ENCODE results near the gene LIG1. TPM values are rescaled to one million over a fixed set of nuclear protein-coding genes. Genes with fewer than 3 reads are reported as not detected.
A peak's percentile ranks its signal among the peaks of the same experiment; 100 is the strongest.

LIG1 gene
- total and polyA plus RNA-seq, 9 of the 15 experiments (the other 6 are each of a cell fraction or from before 2014, with no cell fraction given) = 9.6 to 114 (median 71.1) TPM

DNA sequence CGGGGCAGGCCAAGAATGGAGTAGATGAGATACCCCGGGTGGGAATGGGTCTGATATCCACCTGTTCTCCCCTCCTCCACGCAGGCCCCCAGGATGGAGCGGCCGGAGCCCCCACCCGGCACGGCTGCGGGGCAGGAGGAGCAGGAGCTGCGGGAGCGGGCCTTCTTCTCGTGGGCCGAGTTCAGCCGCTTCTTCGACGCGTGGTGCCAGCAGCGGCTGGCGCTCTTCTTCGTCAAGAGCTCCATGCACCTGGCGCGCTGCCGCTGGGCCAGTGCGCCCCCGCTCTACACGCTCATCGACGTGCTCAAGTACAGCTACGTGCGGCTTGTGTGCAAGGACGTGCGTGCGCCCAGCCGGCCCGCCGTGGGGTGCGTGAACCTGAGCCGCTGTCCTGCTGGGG lies 1.6 kb upstream of the LIG1 start:
- WGBS (ENCODE audit: insufficient coverage, low coverage, missing lambda C conversion rate) = 78% methylated on average over 3 of the region's 37 CpGs
- H4K20me1 ChIP-seq (replicated peaks; ENCODE audit: control insufficient read depth, insufficient read depth, low read length) = peaks cover 8% of the 10 kb centered on the region; the same call in 1 of the 2 replicates
- peak overlapping the region in 1 of 2 experiments; percentile 100; a peak in 1 of 4 replicates for H3K9ac ChIP-seq (ENCODE audit: insufficient read depth in 1 of 2, low read depth in 2 of 2, low read length in 2 of 2)
- H3K4me3 ChIP-seq = 0 out of 2 replicates have a peak overlapping the region, but pooled peaks have one; percentile 99
- peaks cover 37% of the 10 kb centered on the region for H3K79me2 ChIP-seq (ENCODE audit: control insufficient read depth, insufficient read depth, low read length)
- no peak overlapping the region for H3K4me2 ChIP-seq (ENCODE audit: insufficient read depth, low read length)
- in situ Hi-C loops (cut with MboI) = no loop called here
- intact Hi-C loops (cut with micrococcal nuclease) = no loop called here
- CTCF ChIA-PET (ENCODE audit: low intra/inter-chr PET ratio) = no interaction called here
- no peaks in the 10 kb centered on the region for H3K27me3 ChIP-seq (ENCODE audit: control insufficient read depth in 2 of 2, insufficient read depth in 2 of 2, low read length in 2 of 2)
- no TSS peak for BruUV-seq (replicated peaks)
- no peaks in the 10 kb centered on the region for H3K9me3 ChIP-seq (replicated peaks; ENCODE audit: control insufficient read depth, insufficient read depth, low read depth, low read length)
- H3K9me1 ChIP-seq (ENCODE audit: control insufficient read depth, insufficient read depth, low read length) = no peaks in the 10 kb centered on the region
- DNase-seq (ENCODE audit: extremely low read depth in 1 of 4, low spot score in 3 of 4) (no peak), ATAC-seq (no peak), FAIRE-seq (no peak)
- POLR2A ChIA-PET = interaction anchor here (1.1 kb wide), 1 partner anchor 32 kb away, joined by 3 read pairs; no protein-coding TSS in a partner anchor
- no peak overlapping the region for H3K27ac ChIP-seq (ENCODE audit: extremely low read depth, low read depth, low read length)
- peaks cover 14% of the 10 kb centered on the region for H3K36me3 ChIP-seq (ENCODE audit: control insufficient read depth, insufficient read depth, low read length)
- H2AFZ ChIP-seq (ENCODE audit: low read depth, low read length) = no peak overlapping the region
- peaks cover 7 to 22% of the 10 kb centered on the region in 2 experiments; a peak in 3 of 5 replicates for H3K4me1 ChIP-seq (replicated peaks in 1 of 2; ENCODE audit: control insufficient read depth in 2 of 2, insufficient read depth in 2 of 2, low read length in 2 of 2)
- TF ChIP-seq, protein P1, sequence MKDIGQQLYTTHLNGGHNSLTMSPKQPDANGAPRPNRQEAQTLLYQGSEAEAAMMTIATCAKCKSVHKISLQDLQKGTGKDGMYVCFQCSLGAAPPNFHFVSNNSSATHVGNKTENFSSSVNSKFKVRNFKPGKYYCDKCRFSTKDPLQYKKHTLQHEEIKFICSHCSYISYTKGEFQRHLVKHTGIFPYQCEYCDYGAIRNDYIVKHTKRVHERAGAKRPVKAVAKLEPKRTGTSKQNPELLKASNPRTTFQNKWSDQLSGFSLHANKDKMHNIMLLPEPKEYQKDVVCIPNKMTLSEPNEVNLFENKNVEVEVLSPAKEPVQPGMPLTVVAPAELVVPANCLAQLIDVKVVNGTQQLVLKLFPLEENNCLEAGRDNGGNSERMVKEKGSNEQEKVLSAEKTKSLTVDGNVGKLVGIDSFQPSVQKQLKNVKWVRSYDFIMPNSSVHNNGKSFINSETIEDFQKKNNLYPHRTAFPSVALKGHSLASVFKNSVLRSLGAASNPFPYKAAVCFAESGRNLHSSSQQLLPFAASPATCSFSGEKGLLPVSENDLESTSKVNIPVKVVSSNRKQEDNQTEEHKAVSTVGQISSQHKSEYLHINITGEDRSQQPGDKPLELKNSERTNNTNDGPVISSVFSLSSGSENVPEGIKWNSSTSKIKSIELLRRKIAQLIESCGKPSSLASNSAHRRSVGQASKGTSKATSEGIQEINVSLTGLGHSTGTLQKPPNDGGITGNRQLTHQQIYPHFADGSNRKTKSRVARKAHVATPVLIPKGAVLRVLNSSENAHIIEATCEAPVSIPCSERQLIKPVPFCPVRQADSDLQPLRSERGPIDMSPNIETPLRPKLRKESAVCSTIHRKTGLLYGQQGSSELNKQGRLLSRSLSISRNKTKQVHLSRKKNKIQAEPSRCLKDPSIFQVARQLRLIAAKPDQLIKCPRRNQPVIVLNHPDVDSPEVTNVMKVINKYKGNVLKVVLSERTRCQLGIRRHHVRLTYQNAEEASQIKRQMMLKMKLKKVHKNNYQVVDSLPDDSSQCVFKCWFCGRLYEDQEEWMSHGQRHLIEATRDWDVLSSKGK (CRISPR knock-in tag; IDR thresholded peaks at IDR 0.05) = no peak
- no peak for TF ChIP-seq ZBTB7A (IDR thresholded peaks at IDR 0.05; ENCODE audit: borderline replicate concordance, control insufficient read depth, low read depth, low read length)
- no peak for TF ChIP-seq CHD4 (IDR thresholded peaks at IDR 0.05; ENCODE audit: insufficient read depth, insufficient replicate concordance, low read depth, low read length, poor library complexity, severe bottlenecking)
- TF ChIP-seq, protein P2, sequence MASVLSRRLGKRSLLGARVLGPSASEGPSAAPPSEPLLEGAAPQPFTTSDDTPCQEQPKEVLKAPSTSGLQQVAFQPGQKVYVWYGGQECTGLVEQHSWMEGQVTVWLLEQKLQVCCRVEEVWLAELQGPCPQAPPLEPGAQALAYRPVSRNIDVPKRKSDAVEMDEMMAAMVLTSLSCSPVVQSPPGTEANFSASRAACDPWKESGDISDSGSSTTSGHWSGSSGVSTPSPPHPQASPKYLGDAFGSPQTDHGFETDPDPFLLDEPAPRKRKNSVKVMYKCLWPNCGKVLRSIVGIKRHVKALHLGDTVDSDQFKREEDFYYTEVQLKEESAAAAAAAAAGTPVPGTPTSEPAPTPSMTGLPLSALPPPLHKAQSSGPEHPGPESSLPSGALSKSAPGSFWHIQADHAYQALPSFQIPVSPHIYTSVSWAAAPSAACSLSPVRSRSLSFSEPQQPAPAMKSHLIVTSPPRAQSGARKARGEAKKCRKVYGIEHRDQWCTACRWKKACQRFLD (CRISPR knock-in tag; IDR thresholded peaks at IDR 0.05) = no peak
- TF ChIP-seq SMAD4 (CRISPR knock-in tag; conservative IDR thresholded peaks at IDR 0.05) = no peak
- TF ChIP-seq, protein P3, sequence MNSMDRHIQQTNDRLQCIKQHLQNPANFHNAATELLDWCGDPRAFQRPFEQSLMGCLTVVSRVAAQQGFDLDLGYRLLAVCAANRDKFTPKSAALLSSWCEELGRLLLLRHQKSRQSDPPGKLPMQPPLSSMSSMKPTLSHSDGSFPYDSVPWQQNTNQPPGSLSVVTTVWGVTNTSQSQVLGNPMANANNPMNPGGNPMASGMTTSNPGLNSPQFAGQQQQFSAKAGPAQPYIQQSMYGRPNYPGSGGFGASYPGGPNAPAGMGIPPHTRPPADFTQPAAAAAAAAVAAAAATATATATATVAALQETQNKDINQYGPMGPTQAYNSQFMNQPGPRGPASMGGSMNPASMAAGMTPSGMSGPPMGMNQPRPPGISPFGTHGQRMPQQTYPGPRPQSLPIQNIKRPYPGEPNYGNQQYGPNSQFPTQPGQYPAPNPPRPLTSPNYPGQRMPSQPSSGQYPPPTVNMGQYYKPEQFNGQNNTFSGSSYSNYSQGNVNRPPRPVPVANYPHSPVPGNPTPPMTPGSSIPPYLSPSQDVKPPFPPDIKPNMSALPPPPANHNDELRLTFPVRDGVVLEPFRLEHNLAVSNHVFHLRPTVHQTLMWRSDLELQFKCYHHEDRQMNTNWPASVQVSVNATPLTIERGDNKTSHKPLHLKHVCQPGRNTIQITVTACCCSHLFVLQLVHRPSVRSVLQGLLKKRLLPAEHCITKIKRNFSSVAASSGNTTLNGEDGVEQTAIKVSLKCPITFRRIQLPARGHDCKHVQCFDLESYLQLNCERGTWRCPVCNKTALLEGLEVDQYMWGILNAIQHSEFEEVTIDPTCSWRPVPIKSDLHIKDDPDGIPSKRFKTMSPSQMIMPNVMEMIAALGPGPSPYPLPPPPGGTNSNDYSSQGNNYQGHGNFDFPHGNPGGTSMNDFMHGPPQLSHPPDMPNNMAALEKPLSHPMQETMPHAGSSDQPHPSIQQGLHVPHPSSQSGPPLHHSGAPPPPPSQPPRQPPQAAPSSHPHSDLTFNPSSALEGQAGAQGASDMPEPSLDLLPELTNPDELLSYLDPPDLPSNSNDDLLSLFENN (IDR thresholded peaks at IDR 0.05; ENCODE audit: low read depth in 2 of 2, low read length in 2 of 2) = no peak
- TF ChIP-seq, protein P4, sequence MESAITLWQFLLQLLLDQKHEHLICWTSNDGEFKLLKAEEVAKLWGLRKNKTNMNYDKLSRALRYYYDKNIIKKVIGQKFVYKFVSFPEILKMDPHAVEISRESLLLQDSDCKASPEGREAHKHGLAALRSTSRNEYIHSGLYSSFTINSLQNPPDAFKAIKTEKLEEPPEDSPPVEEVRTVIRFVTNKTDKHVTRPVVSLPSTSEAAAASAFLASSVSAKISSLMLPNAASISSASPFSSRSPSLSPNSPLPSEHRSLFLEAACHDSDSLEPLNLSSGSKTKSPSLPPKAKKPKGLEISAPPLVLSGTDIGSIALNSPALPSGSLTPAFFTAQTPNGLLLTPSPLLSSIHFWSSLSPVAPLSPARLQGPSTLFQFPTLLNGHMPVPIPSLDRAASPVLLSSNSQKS (CRISPR knock-in tag; IDR thresholded peaks at IDR 0.05) = no peak
- TF ChIP-seq RBM25 (IDR thresholded peaks at IDR 0.05; ENCODE audit: low read depth, low read length, severe bottlenecking) = no peak
- no peak for TF ChIP-seq ZNF589 (CRISPR knock-in tag; IDR thresholded peaks at IDR 0.05; ENCODE audit: low read depth)
- no peak for TF ChIP-seq ZNF146 (CRISPR knock-in tag; IDR thresholded peaks at IDR 0.05; ENCODE audit: unreplicated experiment)
- TF ChIP-seq FUS (optimal IDR thresholded peaks at IDR 0.05; ENCODE audit: low read depth, low read length) = no peak
- no peak for TF ChIP-seq SPI1 (IDR thresholded peaks at IDR 0.05; ENCODE audit: borderline replicate concordance, low read depth, low read length)

Data from K562 (cell line).